NCI-H2196 (cell line): ENCODE results near the gene OLR1.
A peak's percentile ranks its signal among the peaks of the same experiment; 100 is the strongest.

Experiments
- DNase-seq: peaks from one replicate; lab custom pipeline; 2025; ENCODE audit not compliant: unreplicated experiment; lab: John Stamatoyannopoulos, UW

The OLR1 gene

DNA sequence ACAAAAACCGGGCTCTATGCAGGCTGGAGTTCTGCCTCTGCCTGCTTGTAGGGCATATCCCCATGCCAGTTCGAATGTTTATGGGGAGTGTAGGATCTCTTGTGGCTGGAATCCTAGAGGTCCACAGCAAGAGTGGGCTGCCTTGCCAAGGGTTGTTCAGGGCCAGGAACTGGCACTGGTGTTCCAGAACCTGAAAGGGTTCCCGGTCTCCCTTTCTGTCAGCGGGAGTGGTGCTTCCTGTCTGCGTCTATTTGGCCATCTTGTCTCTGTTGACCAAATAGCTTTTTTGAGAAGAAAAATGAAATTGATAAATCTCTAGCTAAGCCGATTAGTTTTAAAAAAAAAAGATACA lies 17.8 kb downstream of the OLR1 start:
- no peak for DNase-seq

DNA sequence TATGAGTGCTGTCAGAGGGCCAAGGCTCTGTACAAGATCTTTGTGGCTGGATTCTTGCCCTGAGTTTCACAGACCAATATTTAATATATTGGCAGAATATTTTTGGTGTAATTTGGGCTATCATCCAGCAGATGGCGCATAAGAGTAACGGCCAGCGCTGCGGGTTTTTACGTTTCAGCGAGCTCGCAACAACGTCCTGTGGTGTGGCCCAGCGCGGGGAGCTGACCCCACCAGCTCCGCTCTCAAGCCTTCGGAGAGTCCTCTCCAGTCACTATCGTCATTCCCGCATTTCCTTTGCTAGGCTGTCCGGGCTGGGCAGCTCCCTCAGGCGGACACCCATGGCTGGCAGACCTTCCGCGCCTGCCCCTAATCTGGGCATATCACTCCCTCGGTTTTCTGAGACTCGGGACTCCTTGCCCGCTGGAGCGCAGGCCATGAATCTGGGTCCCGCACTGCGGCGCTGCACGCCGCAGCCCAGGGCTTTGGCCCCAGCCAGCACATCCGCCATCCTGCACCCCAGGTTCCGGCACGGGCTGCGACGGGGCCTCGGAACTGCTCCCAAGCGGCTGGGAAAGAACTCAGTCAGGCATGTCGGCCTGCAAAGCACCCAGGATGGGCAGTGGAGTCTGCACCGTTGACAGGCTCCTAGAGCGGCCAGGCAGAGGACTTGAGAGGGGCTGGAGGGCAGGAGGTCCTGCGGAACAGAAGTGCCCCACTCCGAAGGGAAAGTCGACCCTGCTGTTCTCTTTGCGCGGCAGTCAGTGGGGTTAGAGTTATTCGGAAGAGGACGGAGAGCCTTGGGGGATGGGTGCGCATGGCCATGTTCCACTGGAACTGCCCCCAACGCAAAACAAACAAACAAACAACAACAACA lies 18.4 kb downstream of the OLR1 start:
- peak; percentile 25 for DNase-seq

DNA sequence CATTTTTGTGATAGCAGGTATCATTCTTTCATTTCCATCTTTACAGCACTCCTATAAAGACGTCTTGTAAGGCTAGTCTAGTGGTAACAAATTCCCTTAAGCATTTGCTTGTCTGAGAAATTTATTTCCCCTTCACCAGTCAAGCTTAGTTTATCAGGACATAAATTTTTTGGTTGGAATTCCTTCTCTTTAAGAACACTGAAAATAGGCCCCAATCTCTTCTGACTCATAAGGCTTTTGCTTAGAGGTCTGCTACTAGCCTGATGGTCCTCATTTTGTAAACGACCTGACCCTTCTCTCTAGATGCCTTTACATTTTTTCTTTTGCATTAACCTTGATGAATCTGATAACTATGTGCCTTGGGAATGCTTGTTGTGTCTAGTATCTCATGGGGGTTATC lies 20.3 kb downstream of the OLR1 start:
- DNase-seq: no peak

- DNase-seq: no peak
Measured at GRCh38 chr12:10147714-10148403, 24.1 kb downstream of the OLR1 start.

DNA sequence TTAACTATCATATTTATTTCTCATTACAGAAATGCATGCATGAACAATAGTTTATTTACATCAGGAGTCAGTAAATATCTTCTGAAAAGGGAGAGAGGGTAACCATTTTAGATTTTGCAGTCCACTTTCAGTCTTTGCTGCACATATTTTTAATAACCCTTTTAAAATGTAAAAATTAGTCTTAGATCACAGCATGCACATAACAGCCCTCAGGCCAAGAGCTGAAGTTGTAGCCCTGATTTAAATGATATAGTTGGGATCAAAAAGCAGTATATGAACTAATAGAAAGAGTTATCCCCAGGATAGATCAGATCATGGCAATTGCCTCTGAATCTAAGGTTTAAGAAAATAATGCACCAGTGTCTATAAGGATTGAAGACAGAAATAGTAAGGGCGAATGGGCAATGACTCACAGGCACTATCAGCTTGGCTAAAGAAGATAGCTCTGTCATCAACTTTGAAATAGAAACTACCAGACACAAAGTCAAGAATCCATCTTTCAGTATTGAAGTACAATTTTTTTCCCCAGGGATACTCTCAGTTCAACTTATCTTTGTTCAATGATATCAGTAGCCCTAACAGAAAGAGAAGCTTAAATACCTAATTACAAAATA lies 28.8 kb downstream of the OLR1 start:
- DNase-seq: no peak

GRCh38 chr12:10140001-10140400 lies 31.9 kb downstream of the OLR1 start:
- no peak for DNase-seq

GRCh38 chr12:10136637-10137205 lies 35.2 kb downstream of the OLR1 start:
- no peak for DNase-seq

- no peak for DNase-seq
Measured at GRCh38 chr12:10135126-10135525, 36.8 kb downstream of the OLR1 start.

GRCh38 chr12:10132850-10133370 lies 39.0 kb downstream of the OLR1 start:
- no peak for DNase-seq

DNA sequence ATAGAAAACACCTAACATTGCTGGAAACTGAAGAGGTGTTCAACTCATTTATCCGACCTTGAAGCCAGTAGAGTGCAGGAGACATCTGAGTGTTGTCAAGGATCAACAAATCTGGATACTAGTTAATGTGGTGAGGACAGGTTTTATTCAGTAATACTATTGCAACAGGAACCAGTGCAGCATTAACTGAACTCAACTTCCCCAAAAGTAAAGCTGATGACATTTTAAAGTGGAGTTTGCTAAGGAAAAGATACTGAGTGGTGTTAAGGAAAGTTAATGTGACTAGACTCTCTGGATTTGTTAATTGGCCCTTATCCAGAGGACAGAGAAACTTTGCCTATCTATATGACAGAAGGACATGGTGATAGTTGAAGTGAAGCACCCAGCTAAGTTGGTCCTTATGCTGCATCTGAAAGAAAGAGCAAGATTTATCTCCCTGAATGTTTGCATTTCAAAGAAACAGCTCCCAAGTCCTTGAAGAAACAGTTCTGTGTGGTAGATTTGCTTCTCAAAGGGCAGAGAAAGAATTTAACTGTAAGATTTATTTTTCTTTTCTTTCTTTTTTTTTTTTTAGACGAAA lies 40.7 kb downstream of the OLR1 start:
- DNase-seq: no peak

GRCh38 chr12:10130042-10130441 lies 41.9 kb downstream of the OLR1 start, which contains the start of gene CLEC7A:
TSS of gene CLEC7A (minus strand) at chr12:10130199. CDS start at chr12:10130082, 117 bp downstream.
- no peak for DNase-seq

DNA sequence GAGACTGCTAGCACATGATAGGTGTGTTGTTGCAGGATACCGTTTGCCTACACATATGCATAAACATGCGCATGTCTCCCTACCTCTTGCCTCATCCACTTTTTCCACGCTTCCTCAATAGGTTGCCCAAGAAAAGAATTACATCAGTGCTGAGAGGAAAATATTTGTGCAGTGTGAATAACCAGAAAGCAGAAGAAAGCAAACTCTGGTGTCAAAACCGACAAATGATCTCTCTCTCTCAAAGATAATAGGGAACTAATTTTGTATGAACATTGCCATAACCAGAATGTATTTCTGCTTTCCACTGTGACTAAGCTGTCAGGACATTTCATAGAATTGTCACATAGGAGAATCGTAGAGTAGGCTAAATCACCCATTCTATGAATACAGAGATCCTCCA lies 43.2 kb downstream of the OLR1 start:
- DNase-seq: no peak

DNA sequence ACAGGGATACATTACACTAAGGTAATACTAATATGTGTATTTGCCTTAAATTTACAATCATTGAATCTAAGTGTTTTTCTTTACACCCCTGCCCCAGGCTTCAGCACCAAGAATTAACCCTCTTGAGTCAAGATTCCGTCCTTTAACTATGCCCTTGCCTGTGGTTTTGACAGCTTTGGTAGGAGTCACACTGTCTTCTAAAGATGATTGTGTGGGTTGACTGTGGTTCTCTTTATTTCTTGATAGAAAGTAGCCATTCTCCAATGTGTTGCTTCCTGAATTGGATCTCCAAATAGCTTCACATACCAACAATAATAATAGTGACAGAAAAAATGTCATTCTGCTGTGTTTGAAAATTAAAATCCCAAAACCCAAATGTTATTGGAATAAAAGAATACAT lies 45.5 kb downstream of the OLR1 start:
- DNase-seq: no peak

GRCh38 chr12:10122689-10123088 lies 49.2 kb downstream of the OLR1 start:
- DNase-seq: no peak

DNA sequence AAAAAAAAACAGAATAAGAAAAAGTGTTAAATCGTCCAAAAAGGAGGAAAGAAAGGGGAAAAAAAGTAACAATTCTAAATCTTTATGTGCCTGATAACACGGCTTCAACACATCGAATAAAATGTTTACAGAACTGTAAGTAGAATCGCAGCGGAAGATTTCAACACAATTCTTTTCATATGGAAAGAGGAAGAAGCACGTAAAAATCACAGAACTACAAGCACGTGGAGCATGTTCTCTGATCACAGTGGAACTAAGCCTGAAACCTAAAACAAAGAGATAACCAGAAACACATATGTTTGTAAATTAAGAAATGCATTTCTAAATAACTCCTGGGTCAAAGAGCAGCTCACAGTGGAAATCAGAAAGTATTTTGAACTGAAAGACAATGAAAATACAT lies 50.7 kb downstream of the OLR1 start:
- no peak for DNase-seq

DNA sequence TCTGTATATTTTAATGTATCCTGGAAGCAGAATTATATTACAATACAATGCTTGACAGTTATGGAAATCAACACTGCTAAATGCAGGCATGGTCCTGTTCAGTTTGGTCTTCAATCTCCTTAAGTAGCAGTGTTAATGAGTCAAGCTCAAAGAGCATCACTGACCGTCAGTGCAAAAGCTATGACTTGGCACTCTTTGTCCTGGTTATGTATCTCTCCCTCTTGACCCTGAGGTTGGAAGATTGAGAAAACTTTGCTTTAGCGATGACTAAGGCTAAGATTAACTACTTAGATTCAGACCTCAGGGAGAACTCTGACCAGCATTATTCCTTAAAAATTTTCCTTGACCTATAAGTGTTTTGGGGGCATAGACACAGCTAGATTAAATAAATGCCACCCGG lies 52.9 kb downstream of the OLR1 start:
- no peak for DNase-seq

- no peak for DNase-seq
Measured at GRCh38 chr12:10115890-10116289, 56.0 kb downstream of the OLR1 start.

DNA sequence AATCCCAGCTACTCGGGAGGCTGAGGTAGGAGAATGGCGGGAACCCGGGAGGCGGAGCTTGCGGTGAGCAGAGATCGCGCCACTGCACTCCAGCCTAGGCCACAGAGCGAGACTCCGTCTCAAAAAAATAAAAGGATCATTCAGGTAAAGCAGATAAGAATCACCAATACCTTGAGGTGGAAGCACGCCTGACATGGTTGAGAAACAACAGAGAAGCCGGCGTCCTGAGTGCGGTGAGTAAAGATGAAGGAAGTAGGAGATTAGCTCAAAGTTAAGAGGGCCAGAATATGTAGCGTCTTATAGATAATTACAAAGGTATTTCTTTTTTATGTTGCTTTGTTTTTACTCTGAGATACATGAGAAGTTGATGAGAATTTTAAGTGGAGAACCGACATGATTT lies 56.6 kb downstream of the OLR1 start:
- DNase-seq: no peak

GRCh38 chr12:10113920-10114319 lies 58.0 kb downstream of the OLR1 start:
- DNase-seq: no peak

- DNase-seq: no peak
Measured at GRCh38 chr12:10113075-10113474, 58.9 kb downstream of the OLR1 start.

- no peak for DNase-seq
Measured at GRCh38 chr12:10111451-10111850, 60.5 kb downstream of the OLR1 start.
